Stimulated activated naive CD4-positive, alpha-beta T cell treated with Interleukin-2 at 50 U/mL for 16 hours (primary cell): ENCODE measurements around the gene PTCH1.

Source experiments
- DNase-seq: peaks from one replicate; lab custom pipeline; 2025; lab: John Stamatoyannopoulos, UW

PTCH1 gene

GRCh38 chr9:95516734-95517558, at the start of gene PTCH1:
PTCH1 (minus strand) TSS chr9:95516971.
- DNase-seq, result peak; percentile 32

- no peak for DNase-seq
These were observed 49.2 kb upstream of the PTCH1 start for GRCh38 chr9:95565982-95566381.

GRCh38 chr9:95561913-95562312, 45.1 kb upstream of the PTCH1 start:
- DNase-seq, result no peak

GRCh38 chr9:95557142-95557541, 40.4 kb upstream of the PTCH1 start:
- no peak for DNase-seq

GRCh38 chr9:95556521-95556920, 39.8 kb upstream of the PTCH1 start:
- no peak for DNase-seq

- no peak for DNase-seq
These were observed 36.2 kb upstream of the PTCH1 start for GRCh38 chr9:95552814-95553546.

GRCh38 chr9:95552255-95552654, 35.5 kb upstream of the PTCH1 start:
- DNase-seq, result no peak

- DNase-seq, result no peak
These were observed 34.6 kb upstream of the PTCH1 start for GRCh38 chr9:95551406-95551805.

GRCh38 chr9:95545831-95546567, 29.2 kb upstream of the PTCH1 start:
- no peak for DNase-seq

- DNase-seq, result no peak
These were observed 17.4 kb upstream of the PTCH1 start for GRCh38 chr9:95533996-95534680.

- DNase-seq, result no peak
These were observed 13.1 kb upstream of the PTCH1 start for GRCh38 chr9:95529910-95530309.

GRCh38 chr9:95528908-95529502, 12.2 kb upstream of the PTCH1 start:
- DNase-seq, result no peak

- no peak for DNase-seq
These were observed 6.2 kb upstream of the PTCH1 start for GRCh38 chr9:95522871-95523370.

GRCh38 chr9:95521699-95522098, 4.9 kb upstream of the PTCH1 start:
- no peak for DNase-seq

- no peak for DNase-seq
These were observed 1.0 kb upstream of the PTCH1 start for GRCh38 chr9:95517559-95518425.

GRCh38 chr9:95516221-95516733, 494 bp downstream of the PTCH1 start:
- no peak for DNase-seq

GRCh38 chr9:95515272-95516113, 1.3 kb downstream of the PTCH1 start:
- DNase-seq, result no peak

- no peak for DNase-seq
These were observed 2.4 kb downstream of the PTCH1 start for GRCh38 chr9:95514342-95514741.

- DNase-seq, result no peak
These were observed 3.1 kb downstream of the PTCH1 start for GRCh38 chr9:95513711-95514110.
